GM18499 (cell line): ENCODE measurements around the gene HECTD4.

Experiments used
- ATAC-seq: cut with Tn5 transposase; IDR thresholded peaks from one replicate; pipeline ENCODE4 v1.9.1; 2021; ENCODE audit warnings: moderate number of reproducible peaks; ENCODE audit not compliant: insufficient read depth, unreplicated experiment

Gene HECTD4

GRCh38 chr12:112322882-112323547, 59.2 kb downstream of the HECTD4 start:
- no peak for ATAC-seq

DNA sequence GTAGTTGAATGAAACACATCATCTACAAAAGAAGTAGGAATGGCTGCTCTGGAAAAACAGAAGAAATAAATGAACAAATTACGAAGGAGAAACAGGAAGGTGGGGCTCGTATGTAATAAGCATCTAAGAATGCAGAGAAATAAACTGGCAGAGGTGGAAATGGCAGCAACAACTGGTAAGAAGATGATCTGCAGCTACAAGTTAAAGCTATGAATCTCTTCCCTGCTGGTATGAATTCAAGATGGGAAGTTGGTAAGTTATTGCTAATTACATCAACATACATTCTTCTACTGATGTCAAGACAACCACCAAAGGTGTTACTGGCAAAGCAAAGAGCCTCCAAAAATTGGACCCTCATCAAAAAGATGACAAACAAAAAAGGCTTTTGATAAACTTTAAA, 59.8 kb downstream of the HECTD4 start:
- no peak for ATAC-seq

DNA sequence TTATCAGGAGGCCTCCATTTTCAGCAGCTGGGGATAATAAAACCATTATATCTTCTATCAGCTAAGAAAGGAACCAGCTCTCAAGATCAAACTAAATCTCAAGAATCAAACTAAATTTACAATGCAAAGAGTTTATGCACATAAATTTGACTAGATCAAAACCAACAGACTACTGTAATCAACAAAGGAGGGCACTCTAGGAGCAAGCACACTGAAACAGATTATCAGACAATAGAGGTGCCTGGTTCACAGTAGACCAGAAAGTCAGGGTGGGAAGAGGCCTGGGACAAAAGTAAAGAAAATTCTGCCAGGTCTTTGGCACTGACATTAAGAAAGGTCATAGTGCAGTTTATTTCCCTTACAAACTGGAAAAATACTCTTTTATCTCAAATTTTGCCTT, 61.0 kb downstream of the HECTD4 start:
- ATAC-seq: no peak

DNA sequence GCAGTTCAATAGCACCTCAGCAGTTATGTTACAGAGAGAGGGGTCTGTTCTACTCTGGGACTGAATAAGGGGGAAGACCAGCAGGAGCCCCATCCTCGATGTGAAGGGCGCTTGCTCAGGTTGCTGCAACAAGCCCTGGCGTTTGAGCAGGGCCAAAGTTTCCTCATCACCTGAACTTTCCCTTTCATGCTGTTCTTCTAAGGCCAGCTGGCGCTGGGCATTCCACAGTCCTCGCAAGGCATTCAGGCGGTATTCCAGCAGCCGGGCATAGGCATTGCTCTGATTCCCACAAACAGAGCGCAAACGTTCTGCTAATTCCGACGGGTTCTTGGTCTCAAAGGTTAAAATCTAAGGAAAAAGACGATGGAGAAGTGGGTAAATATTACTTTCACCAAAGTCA, 62.8 kb downstream of the HECTD4 start:
- ATAC-seq: no peak

DNA sequence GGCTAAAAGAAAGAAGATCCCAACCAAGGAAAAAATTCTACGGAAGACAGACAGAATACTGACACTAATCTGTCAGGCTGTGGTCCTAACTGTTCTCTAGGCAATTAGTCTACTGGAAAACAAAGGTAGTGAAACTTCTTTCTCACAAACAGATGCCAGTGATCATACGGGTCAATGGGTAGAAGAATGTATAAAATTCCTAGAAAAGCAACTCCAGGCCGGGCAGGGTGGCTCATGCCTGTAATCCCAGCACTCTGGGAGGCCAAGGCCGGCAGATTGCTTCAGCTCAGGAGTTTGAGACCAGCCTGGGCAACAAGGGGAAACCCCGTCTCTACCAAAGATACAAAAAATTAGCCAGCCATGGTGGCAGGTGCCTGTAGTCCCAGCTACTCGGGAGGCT, 64.8 kb downstream of the HECTD4 start:
- ATAC-seq: no peak

GRCh38 chr12:112314981-112315380, 67.2 kb downstream of the HECTD4 start:
- no peak for ATAC-seq

DNA sequence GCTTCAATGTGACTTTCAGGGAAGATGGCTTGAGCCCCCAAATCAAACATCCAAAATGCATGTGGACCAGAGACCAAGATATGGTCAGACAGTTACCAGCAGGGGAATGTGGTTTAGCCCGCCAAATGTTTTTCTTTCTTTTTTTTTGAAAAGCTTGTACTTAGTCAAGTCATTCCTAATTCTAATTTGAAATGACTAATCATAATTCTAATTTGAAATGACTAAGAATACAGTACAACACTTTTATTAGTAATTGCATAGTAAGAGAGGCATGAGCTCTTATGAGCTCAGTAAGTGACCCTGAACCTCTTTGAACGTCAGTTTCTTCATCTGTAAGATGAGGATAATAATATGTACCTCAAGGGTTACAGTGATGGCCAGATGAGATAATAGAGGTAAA, 72.4 kb downstream of the HECTD4 start:
- ATAC-seq: no peak

- no peak for ATAC-seq
Measured at GRCh38 chr12:112308652-112309051, 73.6 kb downstream of the HECTD4 start.

DNA sequence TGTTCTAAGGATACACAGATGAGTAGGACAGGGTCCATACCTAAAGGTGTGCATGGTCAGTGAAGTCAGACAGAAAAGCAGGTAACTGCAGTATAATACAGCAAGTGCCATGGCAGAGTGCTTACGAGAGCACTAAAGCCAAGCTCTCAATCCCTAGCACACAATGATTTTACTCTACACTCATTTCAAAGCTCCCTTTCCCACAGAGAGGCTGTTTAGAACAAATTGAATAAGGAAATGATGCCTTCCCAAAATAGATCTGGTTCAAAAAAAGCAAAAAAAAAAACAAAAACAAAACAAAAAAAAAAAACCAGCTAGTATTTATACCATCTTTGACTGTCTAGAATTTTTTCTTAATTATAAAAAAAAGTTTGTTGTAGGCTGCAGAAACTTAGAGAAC, 74.1 kb downstream of the HECTD4 start:
- no peak for ATAC-seq

- no peak for ATAC-seq
Measured at GRCh38 chr12:112307317-112308011, 74.8 kb downstream of the HECTD4 start.

- no peak for ATAC-seq
Measured at GRCh38 chr12:112305951-112306350, 76.3 kb downstream of the HECTD4 start.

- ATAC-seq: no peak
Measured at GRCh38 chr12:112304436-112304835, 77.8 kb downstream of the HECTD4 start.

- no peak for ATAC-seq
Measured at GRCh38 chr12:112303799-112304198, 78.4 kb downstream of the HECTD4 start.

DNA sequence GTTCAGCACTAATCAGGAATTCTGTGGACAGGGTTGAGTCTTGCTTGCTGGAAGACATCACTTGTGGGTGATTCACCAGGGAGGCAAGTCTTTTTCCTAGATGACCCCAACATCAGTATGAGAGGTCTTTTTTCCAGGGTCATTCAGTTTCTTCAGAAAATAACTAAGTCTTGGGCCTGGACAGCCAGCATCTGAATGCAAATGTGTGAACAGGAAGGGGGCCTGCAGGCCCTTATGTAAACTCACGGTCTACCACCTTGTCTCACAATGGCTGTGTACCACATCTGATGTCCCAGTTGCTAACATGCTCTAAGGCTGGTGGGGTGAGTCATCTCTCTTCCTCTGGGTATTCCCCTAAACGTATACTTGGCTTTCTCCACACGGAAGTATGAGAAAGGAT, 79.2 kb downstream of the HECTD4 start:
- peak; percentile 85 for ATAC-seq

DNA sequence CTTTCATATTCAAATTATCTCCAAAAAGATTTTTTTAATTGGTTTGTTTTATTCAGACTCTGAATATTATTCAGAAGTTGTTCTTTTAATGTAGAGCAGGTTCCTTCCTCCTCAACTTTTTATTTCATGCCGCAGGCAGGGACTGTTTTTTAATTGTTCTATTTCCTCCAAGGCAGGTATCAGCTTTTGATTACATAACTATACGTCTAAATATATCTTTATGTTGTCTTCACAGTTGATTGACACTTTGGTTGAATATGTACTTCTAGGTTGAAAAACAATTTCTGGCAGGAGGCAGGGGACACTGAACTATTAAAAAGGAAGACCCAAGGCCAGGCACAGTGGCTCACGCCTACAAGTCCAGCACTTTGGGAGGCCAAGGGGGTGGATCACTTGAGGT, 82.5 kb downstream of the HECTD4 start:
- no peak for ATAC-seq

DNA sequence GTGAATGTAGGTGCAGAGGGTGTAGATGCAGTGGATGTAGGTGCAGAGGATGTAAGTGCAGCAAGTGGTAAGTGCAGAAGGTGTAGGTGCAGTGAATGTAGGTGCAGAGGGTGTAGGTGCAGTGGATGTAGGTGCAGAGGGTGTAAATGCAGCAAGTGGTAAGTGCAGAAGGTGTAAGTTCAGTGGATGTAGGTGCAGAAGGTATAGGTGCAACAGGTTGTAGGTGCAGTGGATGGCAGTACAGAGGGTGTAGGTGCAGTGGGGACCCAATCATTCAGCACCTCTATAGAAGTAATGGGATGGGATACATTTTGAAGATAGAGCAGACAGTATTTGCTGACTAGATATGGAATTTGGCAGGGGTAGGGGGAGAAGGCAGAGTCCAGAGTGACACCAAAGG, 85.0 kb downstream of the HECTD4 start:
- no peak for ATAC-seq

DNA sequence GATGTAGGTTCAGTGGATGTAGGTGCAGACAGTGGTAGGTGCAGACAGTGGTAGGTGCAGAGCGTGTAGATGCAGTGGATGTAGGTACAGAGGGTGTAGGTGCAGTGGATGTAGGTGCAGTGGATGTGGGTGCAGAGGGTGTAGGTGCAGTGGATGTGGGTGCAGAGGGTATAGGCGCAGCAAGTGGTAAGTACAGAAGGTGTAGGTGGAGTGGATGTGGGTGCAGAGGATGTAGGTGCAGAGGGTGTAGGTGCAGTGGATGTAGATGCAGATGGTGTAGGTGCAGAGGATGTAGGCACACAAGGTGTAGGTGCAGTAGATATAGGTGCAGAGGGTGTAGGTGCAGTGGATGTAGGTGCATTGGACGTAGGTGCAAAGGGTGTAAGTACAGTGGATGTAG, 86.0 kb downstream of the HECTD4 start:
- ATAC-seq: no peak

- no peak for ATAC-seq
Measured at GRCh38 chr12:112294793-112295192, 87.4 kb downstream of the HECTD4 start.

- ATAC-seq: no peak
Measured at GRCh38 chr12:112288638-112289037, 93.6 kb downstream of the HECTD4 start.

DNA sequence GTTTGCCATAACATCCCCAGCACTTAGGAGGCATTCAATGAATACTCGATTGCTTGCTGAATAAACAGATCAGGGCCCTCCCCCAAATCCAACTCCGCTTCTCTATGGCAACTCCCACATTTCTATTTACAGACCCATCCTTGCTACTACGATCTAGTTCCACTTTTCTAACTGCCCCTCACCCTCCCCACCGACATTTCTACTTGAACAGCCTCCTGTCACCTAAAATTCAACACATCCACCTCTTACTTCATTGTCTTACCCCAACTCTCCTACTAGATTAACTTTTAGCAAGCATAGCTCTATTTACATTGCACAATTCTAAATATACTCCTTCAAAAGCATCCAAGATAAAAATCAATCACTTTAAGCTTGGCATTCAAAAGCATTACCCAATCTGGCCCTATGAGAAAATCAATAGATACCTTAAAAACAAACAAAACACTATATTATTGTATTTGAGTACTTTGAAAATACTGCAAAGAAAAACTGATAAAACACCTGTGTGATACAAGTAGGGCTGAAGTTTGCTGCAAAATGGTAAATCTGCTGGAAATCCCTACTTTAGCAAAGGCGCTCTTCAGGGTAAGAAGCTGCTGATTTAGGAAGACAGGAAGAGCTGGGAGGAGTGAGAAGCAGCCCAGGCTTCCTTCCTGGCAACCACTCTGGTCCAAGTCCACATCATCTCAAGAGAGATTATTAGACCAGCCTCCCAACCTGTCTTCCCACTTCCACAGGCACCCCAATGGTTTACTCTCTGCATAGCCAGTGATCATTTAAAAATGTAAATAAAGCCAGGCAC, 96.4 kb downstream of the HECTD4 start:
- ATAC-seq: no peak

GRCh38 chr12:112283546-112283945, 98.7 kb downstream of the HECTD4 start:
- no peak for ATAC-seq
